Ovary (tissue), 9 donors: ENCODE data around the gene AK9. TPM values are rescaled to one million over a fixed set of nuclear protein-coding genes. Genes with fewer than 3 reads are reported as not detected.

Source experiments
- DNase-seq, 5 donors: peaks; one replicate each; pipeline ENCODE4 v3.0.0-alpha.2; 2019 to 2020
- H3K27ac ChIP-seq, 2 donors: fragments of 200-600 bp; one replicate each; pipeline versions ENCODE4 v1.5.1 to v1.8.0; 2019 to 2022
- H3K27me3 ChIP-seq: fragments of 200-600 bp; one replicate; pipeline ENCODE4 v1.8.0; 2022
- H3K36me3 ChIP-seq: fragments of 200-600 bp; sonication (generic); one replicate; pipeline ENCODE4 v1.5.1; 2019
- H3K4me1 ChIP-seq: one replicate; pipeline ENCODE4 v1.8.1; 2013; ENCODE audit warnings: mild to moderate bottlenecking, moderate library complexity; ENCODE audit not compliant: insufficient read depth
- H3K4me3 ChIP-seq: fragments of 200-600 bp; sonication (generic); one replicate; pipeline ENCODE4 v1.5.1; 2017
- H3K9me3 ChIP-seq, 2 donors: fragments of 200-600 bp in 1 of 2; sonication (generic) in 1 of 2; one replicate each; pipeline versions ENCODE4 v1.5.1 to v1.8.1; 2013 to 2019; ENCODE audit warnings: mild to moderate bottlenecking in 1 of 2, moderate library complexity in 1 of 2
- CTCF ChIP-seq, 3 donors: fragments of 450-650 bp in 2 of 3; fragments of 200-600 bp in 1 of 3; IDR thresholded peaks; one replicate each; pipeline versions ENCODE4 v1.5.1 to v1.8.0; 2016 to 2022; ENCODE audit warnings: antibody characterized with exemption in 3 of 3, mild to moderate bottlenecking in 1 of 3
- EP300 ChIP-seq: sonication (generic); formaldehyde crosslinking; IDR thresholded peaks from one replicate; pipeline ENCODE4 v1.6.1; 2017; ENCODE audit warnings: antibody characterized with exemption
- POLR2A ChIP-seq: fragments of 450-650 bp; IDR thresholded peaks from one replicate; pipeline ENCODE4 v1.6.1; 2017; ENCODE audit warnings: antibody characterized with exemption, mild to moderate bottlenecking, moderate library complexity
- WGBS, 3 donors: extraction: QIAGEN DNeasy Blood & Tissue Kit in 1 of 3; methylation state at CpG; one replicate each; pipeline versions ENCODE4 v1.1.5 to v1.1.7; 2013 to 2017; 5-methylcytosine and 5-hydroxymethylcytosine counted together
- intact Hi-C, 4 donors: fragments of 100-400 bp; cut with DNase I; formaldehyde crosslinking; loops; one replicate each; pipeline versions ENCODE4 v1.11.0 to v1.15.1; 2022 to 2023
- polyA plus RNA-seq, 2 donors: library from polyadenylated mRNA; stranded (reverse); fragments of 200-250 nt in 1 of 2; fragments of 350-450 nt in 1 of 2; fragmentation: Illumina TruSeq in 1 of 2; extraction: RNeasy Lipid Tissue Mini Kit (QIAGEN cat#74804) in 1 of 2; gene quantifications; one replicate each; pipeline ENCODE4 v1.2.3, GENCODE V29; 2013 to 2014
- total RNA-seq, 7 donors: library from RNA; depleted of rRNA in 2 of 7; stranded (reverse); fragments of >200 nt in 2 of 7; fragmentation: NEBNext Ultra II Directional in 3 of 7; extraction: Animal tissue kit (Norgen Biotek cat#: 25700) in 3 of 7; gene quantifications; one replicate each; pipeline versions ENCODE4 v1.1.0 to v1.2.4, GENCODE V29; 2016 to 2023
- donor health status: DM: no; HTN: no; CAD: no; lungs with moderate emphysema.
- donor health status: DM: no; HTN: no; CAD: no.
- donor health status: Bipolar disorder and iron deficiency.
- donor health status: DM: yes; HTN: yes; CAD: no.
- donor health status: DM: no; HTN: no; CAD: no.
- donor health status: DM: yes; HTN: yes; CAD: no.

AK9 gene
- total and polyA plus RNA-seq, 9 donors = 2.9 to 17.5 (median 9.2) TPM

- TF ChIP-seq EP300 (no peak), POLR2A (no peak), CTCF (IDR thresholded peaks at IDR 0.05) (no peak)
- DNase-seq = no peak
- WGBS, 3 donors = 81 to 87% (median 87%) methylated on average over 2 of the region's 2 CpGs
- Histone ChIP-seq H3K27me3 (no peaks in the 10 kb centered on the region), H3K9me3 (no peaks in the 10 kb centered on the region), H3K27ac (no peak overlapping the region), H3K36me3 (no peaks in the 10 kb centered on the region), H3K4me3 (no peak overlapping the region), H3K4me1 (no peaks in the 10 kb centered on the region)
- intact Hi-C loops = no loop called here
These were observed 192.1 kb downstream of the AK9 start for GRCh38 chr6:109498936-109499335.

GRCh38 chr6:109498052-109498451 lies 192.9 kb downstream of the AK9 start:
- Histone ChIP-seq H3K4me3 (no peak overlapping the region), H3K27ac (no peak overlapping the region), H3K27me3 (no peaks in the 10 kb centered on the region), H3K4me1 (no peaks in the 10 kb centered on the region), H3K9me3 (no peaks in the 10 kb centered on the region), H3K36me3 (no peaks in the 10 kb centered on the region)
- intact Hi-C loops = no loop called here
- no peak for TF ChIP-seq POLR2A
- no peak for TF ChIP-seq EP300
- TF ChIP-seq CTCF (IDR thresholded peaks at IDR 0.05) = no peak
- DNase-seq = no peak
- 77 to 79% (median 79%) methylated on average over 4 of the region's 4 CpGs for WGBS, 3 donors

- 58 to 66% (median 66%) methylated on average over 9 of the region's 9 CpGs for WGBS, 3 donors
- TF ChIP-seq POLR2A = no peak
- no peak overlapping the region for H3K4me3 ChIP-seq
- H3K4me1 ChIP-seq = no peaks in the 10 kb centered on the region
- no peaks in the 10 kb centered on the region for H3K27me3 ChIP-seq
- intact Hi-C loops = no loop called here
- H3K36me3 ChIP-seq = no peaks in the 10 kb centered on the region
- H3K27ac ChIP-seq = no peak overlapping the region
- no peaks in the 10 kb centered on the region for H3K9me3 ChIP-seq
- no peak for DNase-seq
These were observed 194.8 kb downstream of the AK9 start for GRCh38 chr6:109496036-109496772.

GRCh38 chr6:109493865-109494264 lies 197.1 kb downstream of the AK9 start:
- no peak for DNase-seq
- intact Hi-C loops = no loop called here
- Histone ChIP-seq H3K9me3 (no peaks in the 10 kb centered on the region), H3K4me3 (no peak overlapping the region), H3K4me1 (no peaks in the 10 kb centered on the region), H3K27ac (no peak overlapping the region), H3K27me3 (no peaks in the 10 kb centered on the region), H3K36me3 (no peaks in the 10 kb centered on the region)
- TF ChIP-seq CTCF (IDR thresholded peaks at IDR 0.05) = no peak
- no peak for TF ChIP-seq EP300
- no peak for TF ChIP-seq POLR2A
- WGBS, 3 donors = 88 to 96% (median 94%) methylated on average over 1 of the region's 1 CpG

GRCh38 chr6:109491207-109491938 lies 199.6 kb downstream of the AK9 start:
- Histone ChIP-seq H3K27me3 (no peaks in the 10 kb centered on the region), H3K4me1 (no peaks in the 10 kb centered on the region), H3K9me3 (no peaks in the 10 kb centered on the region), H3K4me3 (no peak overlapping the region), H3K36me3 (no peaks in the 10 kb centered on the region), H3K27ac (no peak overlapping the region)
- intact Hi-C loops = no loop called here
- TF ChIP-seq POLR2A = no peak
- no peak for TF ChIP-seq CTCF (IDR thresholded peaks at IDR 0.05)
- TF ChIP-seq EP300 = no peak
- WGBS, 3 donors = 43 to 61% (median 50%) methylated on average over 5 of the region's 5 CpGs
- DNase-seq = no peak
